ENCODE data around the gene BCAN. TPM values are rescaled to one million over a fixed set of nuclear protein-coding genes. Genes with fewer than 3 reads are reported as not detected.

Gene BCAN
- total and polyA plus RNA-seq, 2 of the 8 experiments (the other 6 are each of a cell fraction or from before 2014, with no cell fraction given), result 4.5 to 24.0 TPM

GRCh38 chr1:156666862-156667609 is 25.1 kb downstream of the BCAN start (continued):
- TF ChIP-seq ATF3 (IDR thresholded peaks at IDR 0.05; ENCODE audit: insufficient read depth, low read depth, low read length), result no peak
- TF ChIP-seq JUND (IDR thresholded peaks at IDR 0.05; ENCODE audit: low read length), result no peak
- TF ChIP-seq EZH2 (IDR thresholded peaks at IDR 0.05; ENCODE audit: low read depth, low read length, severe bottlenecking), result no peak

All from H1 (cell line).